ENCODE results near the gene DCAF8L2. TPM values are rescaled to one million over a fixed set of nuclear protein-coding genes. Genes with fewer than 3 reads are reported as not detected.
"Not testable (repeated sequence)": the region's sequence is repeated elsewhere in the genome, so short reads cannot be mapped to it uniquely, and the experiment has no call there.

The DCAF8L2 gene
- total RNA-seq, result under 1 TPM in 1 of 4 donors, not detected in 3; 0.23 TPM

GRCh38 chrX:27590044-27590443 is at the start of gene DCAF8L2:
Gene DCAF8L2, plus strand, starts transcription at chrX:27590344. Its CDS starts 156,552 bp downstream, at chrX:27746896.
- WGBS, 2 donors (ENCODE audit: low coverage in 1 of 2), result 65 to 95% methylated on average over 6 to 7 of the region's 7 CpGs
- no peak within 1 kb of the TSS for H3K4me3 ChIP-seq
- H3K36me3 ChIP-seq, result no peaks in the 10 kb centered on the region
- no peaks in the 10 kb centered on the region for H3K4me1 ChIP-seq
- no peak within 1 kb of the TSS for H3K27ac ChIP-seq
- no peak for TF ChIP-seq CTCF (IDR thresholded peaks at IDR 0.05)
- no peak for TF ChIP-seq EP300 (IDR thresholded peaks at IDR 0.05)
- no peak for TF ChIP-seq POLR2A (IDR thresholded peaks at IDR 0.05)
- no peak for TF ChIP-seq POLR2AphosphoS5 (IDR thresholded peaks at IDR 0.05)
- H3K27me3 ChIP-seq, result no peaks in the 10 kb centered on the region
- H3K9me3 ChIP-seq, result no peaks in the 10 kb centered on the region
- ATAC-seq, result no peak

GRCh38 chrX:27541161-27541560 is 49.0 kb upstream of the DCAF8L2 start:
- not testable (repeated sequence) for H3K27me3 ChIP-seq, H3K27ac ChIP-seq, H3K36me3 ChIP-seq, H3K9me3 ChIP-seq, ATAC-seq, H3K4me3 ChIP-seq, H3K4me1 ChIP-seq
- WGBS, 2 donors (ENCODE audit: low coverage in 1 of 2), result 100% methylated on average over 1 of the region's 6 CpGs; no CpG with 5 or more reads in 1 of the 2 donors

- H3K36me3 ChIP-seq, result no peaks in the 10 kb centered on the region
- TF ChIP-seq EP300 (IDR thresholded peaks at IDR 0.05) (no peak), POLR2AphosphoS5 (IDR thresholded peaks at IDR 0.05) (no peak), CTCF (IDR thresholded peaks at IDR 0.05) (no peak), POLR2A (IDR thresholded peaks at IDR 0.05) (no peak)
- H3K9me3 ChIP-seq, result no peaks in the 10 kb centered on the region
- H3K4me1 ChIP-seq, result no peaks in the 10 kb centered on the region
- no peak overlapping the region for H3K4me3 ChIP-seq
- WGBS, 2 donors (ENCODE audit: low coverage in 1 of 2), result 78 to 83% methylated on average over 4 of the region's 4 CpGs
- ATAC-seq, result no peak
- H3K27me3 ChIP-seq, result no peaks in the 10 kb centered on the region
- H3K27ac ChIP-seq, result no peak overlapping the region
Observed at GRCh38 chrX:27548624-27549023, 41.5 kb upstream of the DCAF8L2 start.

- no peak for TF ChIP-seq CTCF (IDR thresholded peaks at IDR 0.05)
- TF ChIP-seq POLR2A (IDR thresholded peaks at IDR 0.05), result no peak
- TF ChIP-seq POLR2AphosphoS5 (IDR thresholded peaks at IDR 0.05), result no peak
- H3K27me3 ChIP-seq, result no peaks in the 10 kb centered on the region
- ATAC-seq, result no peak
- H3K4me3 ChIP-seq, result no peak overlapping the region
- H3K36me3 ChIP-seq, result no peaks in the 10 kb centered on the region
- H3K27ac ChIP-seq, result no peak overlapping the region
- H3K9me3 ChIP-seq, result no peaks in the 10 kb centered on the region
- H3K4me1 ChIP-seq, result no peaks in the 10 kb centered on the region
- WGBS, 2 donors (ENCODE audit: low coverage in 1 of 2), result 67% methylated on average over 1 of the region's 1 CpG; no CpG with 5 or more reads in 1 of the 2 donors
Observed at GRCh38 chrX:27549688-27550087, 40.5 kb upstream of the DCAF8L2 start.

- no peaks in the 10 kb centered on the region for H3K4me1 ChIP-seq
- H3K36me3 ChIP-seq, result no peaks in the 10 kb centered on the region
- no peak overlapping the region for H3K27ac ChIP-seq
- TF ChIP-seq EP300 (IDR thresholded peaks at IDR 0.05) (no peak), CTCF (IDR thresholded peaks at IDR 0.05) (peak in 1 of 4 experiments; percentile 42), POLR2AphosphoS5 (IDR thresholded peaks at IDR 0.05) (no peak), POLR2A (IDR thresholded peaks at IDR 0.05) (no peak)
- H3K4me3 ChIP-seq, result no peak overlapping the region
- 45 to 71% methylated on average over 1 to 3 of the region's 3 CpGs for WGBS, 2 donors (ENCODE audit: low coverage in 1 of 2)
- no peak for ATAC-seq
- no peaks in the 10 kb centered on the region for H3K9me3 ChIP-seq
- no peaks in the 10 kb centered on the region for H3K27me3 ChIP-seq
Observed at GRCh38 chrX:27555514-27555913, 34.6 kb upstream of the DCAF8L2 start.
